HepG2 (cell line): Measurements from ENCODE around the gene RIT2. TPM values are rescaled to one million over a fixed set of nuclear protein-coding genes. Genes with fewer than 3 reads are reported as not detected.

ENCODE experiments used
- ATAC-seq: fragments of 200-7000 bp; cut with Tn5 transposase; 3 replicates; pipeline ENCODE4 v1.9.1; 2020; ENCODE audit warnings: mild to moderate bottlenecking, moderate library complexity
- BruUV-seq: library from RNA; stranded (reverse); fragments of 400-500 nt; replicated peaks from 2 replicates; lab custom pipeline; 2021; lab: Mats Ljungman, UMichigan
- CTCF ChIA-PET: fragments of 300-600 bp; formaldehyde crosslinking; extraction: SDS; loops from one replicate; lab custom pipeline; 2021; ENCODE audit warnings: low total read pairs, inconsistent platforms, low intra/inter-chr PET ratio; lab: Yijun Ruan, JAX
- POLR2A ChIA-PET: fragments of 350-600 bp; sonication (Branson Sonifier 250); formaldehyde crosslinking; loops from one replicate; lab custom pipeline; 2020; ENCODE audit warnings: antibody characterized with exemption, inconsistent platforms; lab: Yijun Ruan, JAX
- DNase-seq: peaks from one replicate; pipeline ENCODE4 v3.0.0-alpha.2; 2015; ENCODE audit warnings: low spot score
- FAIRE-seq: peaks from 3 replicates; lab custom pipeline; 2011; peaks lifted over from hg19 to GRCh38; lab: Jason Lieb, UNC
- H2AFZ ChIP-seq: one replicate; pipeline ENCODE4 v1.6.1; 2011; ENCODE audit warnings: low read length, inconsistent platforms
- H3K27ac ChIP-seq: fragments of 300-600 bp; 3 replicates; pipeline ENCODE4 v1.8.0; 2011; ENCODE audit warnings: mixed run types, mild to moderate bottlenecking, mixed read lengths, low read length, inconsistent platforms; ENCODE audit not compliant: insufficient read depth; ENCODE audit errors: extremely low read length
- H3K27me3 ChIP-seq, 2 experiments: fragments of 200-600 bp in 1 of 2; 2 replicates in 1 of 2; 3 replicates in 1 of 2; pipeline versions ENCODE4 v1.6.0 to v1.8.0; 2011; ENCODE audit warnings: low read length in 2 of 2, mild to moderate bottlenecking in 2 of 2, moderate library complexity in 2 of 2, inconsistent platforms in 1 of 2; ENCODE audit not compliant: insufficient read depth in 2 of 2, control insufficient read depth in 1 of 2
- H3K36me3 ChIP-seq, 2 experiments: fragments of 200-600 bp in 1 of 2; replicated peaks in 1 of 2; 2 replicates in 1 of 2; 3 replicates in 1 of 2; pipeline versions ENCODE4 v1.5.1 to v1.8.0; 2011; ENCODE audit warnings: low read length in 2 of 2, inconsistent platforms in 1 of 2; ENCODE audit not compliant: insufficient read depth in 2 of 2, control insufficient read depth in 1 of 2
- H3K4me1 ChIP-seq: 2 replicates; pipeline ENCODE4 v1.5.1; 2012; ENCODE audit warnings: low read length, inconsistent platforms; ENCODE audit not compliant: insufficient read depth
- H3K4me2 ChIP-seq: 2 replicates; pipeline ENCODE4 v1.6.0; 2011; ENCODE audit warnings: low read depth, low read length, inconsistent platforms
- H3K4me3 ChIP-seq, 3 experiments: fragments of 200-600 bp in 1 of 3; sonication (generic), shearing (Covaris generic) in 1 of 3; replicated peaks in 1 of 3; 2 replicates each; pipeline ENCODE4 v1.5.1; 2011 to 2016; ENCODE audit warnings: low read length in 3 of 3, inconsistent platforms in 2 of 3, low read depth in 2 of 3, mild to moderate bottlenecking in 2 of 3, control low read depth in 1 of 3, mixed read lengths in 1 of 3; ENCODE audit not compliant: insufficient read depth in 1 of 3
- H3K79me2 ChIP-seq: one replicate; pipeline ENCODE4 v1.6.1; 2011; ENCODE audit warnings: low read length, inconsistent platforms; ENCODE audit not compliant: insufficient read depth
- H3K9ac ChIP-seq: 2 replicates; pipeline ENCODE4 v1.6.0; 2011; ENCODE audit warnings: mild to moderate bottlenecking, low read depth, low read length, inconsistent platforms; ENCODE audit not compliant: insufficient read depth
- H3K9me3 ChIP-seq: 2 replicates; pipeline ENCODE4 v1.5.1; 2012; ENCODE audit warnings: mild to moderate bottlenecking, low read length
- H4K20me1 ChIP-seq: 2 replicates; pipeline ENCODE4 v1.6.0; 2011; ENCODE audit warnings: inconsistent platforms, mild to moderate bottlenecking, low read length, moderate library complexity; ENCODE audit not compliant: insufficient read depth
- JUND ChIP-seq: sonication (generic); formaldehyde crosslinking; IDR thresholded peaks from 2 replicates; pipeline ENCODE4 v1.8.0; 2022; ENCODE audit warnings: mild to moderate bottlenecking, missing genetic modification reagents
- KDM4B ChIP-seq: sonication (generic); formaldehyde crosslinking; IDR thresholded peaks from 2 replicates; pipeline ENCODE4 v1.4.0; 2020; ENCODE audit warnings: missing genetic modification reagents
- KDM6A ChIP-seq: IDR thresholded peaks from 2 replicates; pipeline ENCODE4 v1.6.1; 2016; ENCODE audit warnings: low read depth
- KLF13 ChIP-seq: sonication (generic); formaldehyde crosslinking; IDR thresholded peaks from 2 replicates; pipeline ENCODE4 v1.4.0; 2020; ENCODE audit warnings: mild to moderate bottlenecking, missing genetic modification reagents
- MTF1 ChIP-seq: sonication (generic); formaldehyde crosslinking; IDR thresholded peaks from 2 replicates; pipeline ENCODE4 v1.5.0; 2020; ENCODE audit warnings: missing genetic modification reagents
- RBM39 ChIP-seq: fragments of 200-400 bp; formaldehyde crosslinking; IDR thresholded peaks from one replicate; pipeline ENCODE4 v1.6.1; 2018; ENCODE audit warnings: antibody characterized with exemption, mild to moderate bottlenecking, low read depth, low read length; ENCODE audit not compliant: poor library complexity, severe bottlenecking
- TBX3 ChIP-seq: fragments of 450-650 bp; IDR thresholded peaks from 2 replicates; pipeline ENCODE4 v1.6.1; 2017; ENCODE audit warnings: antibody characterized with exemption, mild to moderate bottlenecking, inconsistent platforms, borderline replicate concordance
- WIZ ChIP-seq: sonication (generic); formaldehyde crosslinking; IDR thresholded peaks from 2 replicates; pipeline ENCODE4 v1.5.1; 2020; ENCODE audit warnings: mild to moderate bottlenecking, missing genetic modification reagents
- ZBTB40 ChIP-seq, 2 experiments: fragments of 450-650 bp in 1 of 2; sonication (generic) in 1 of 2; formaldehyde crosslinking in 1 of 2; IDR thresholded peaks; 2 replicates each; pipeline versions ENCODE4 v1.6.1 to v1.8.0; 2016 to 2022; ENCODE audit warnings: antibody characterized with exemption in 1 of 2, mild to moderate bottlenecking in 1 of 2, missing genetic modification reagents in 1 of 2
- ZNF136 ChIP-seq: sonication (generic); formaldehyde crosslinking; IDR thresholded peaks from 2 replicates; pipeline ENCODE4 v1.8.1; 2022; ENCODE audit warnings: low read depth, mild to moderate bottlenecking, moderate library complexity, missing genetic modification reagents
- ZNF224 ChIP-seq: sonication (generic); formaldehyde crosslinking; IDR thresholded peaks from 2 replicates; pipeline ENCODE4 v1.5.0; 2020; ENCODE audit warnings: mild to moderate bottlenecking, missing genetic modification reagents
- ZNF331 ChIP-seq: sonication (generic); formaldehyde crosslinking; IDR thresholded peaks from 2 replicates; pipeline ENCODE4 v1.4.0; 2020; ENCODE audit warnings: missing genetic modification reagents
- ZNF34 ChIP-seq: sonication (generic); formaldehyde crosslinking; IDR thresholded peaks from 2 replicates; pipeline ENCODE4 v1.4.0; 2020; ENCODE audit warnings: mild to moderate bottlenecking, missing genetic modification reagents, borderline replicate concordance
- ZNF746 ChIP-seq: sonication (generic); formaldehyde crosslinking; IDR thresholded peaks from 2 replicates; pipeline ENCODE4 v1.8.0; 2022; ENCODE audit warnings: mild to moderate bottlenecking, missing genetic modification reagents
- ZNF788 ChIP-seq: sonication (generic); formaldehyde crosslinking; IDR thresholded peaks from 2 replicates; pipeline ENCODE4 v1.5.0; 2020; ENCODE audit warnings: mild to moderate bottlenecking, missing genetic modification reagents, borderline replicate concordance
- ZNF800 ChIP-seq: sonication (generic); formaldehyde crosslinking; IDR thresholded peaks from 2 replicates; pipeline ENCODE4 v1.4.0; 2020; ENCODE audit warnings: missing genetic modification reagents
- in situ Hi-C: cut with HindIII; loops from 2 replicates; pipeline ENCODE4 v1.10.0; 2017; ENCODE audit warnings: low pct_unique_long_range_greater_than_20kb; ENCODE audit not compliant: extremely low pct_ligation_motif_present
- intact Hi-C: fragments of 100-400 bp; cut with micrococcal nuclease; formaldehyde crosslinking; loops from one replicate; pipeline ENCODE4 v1.10.0; 2022; ENCODE audit not compliant: unreplicated experiment
- polyA plus RNA-seq, 8 experiments: library from polyadenylated mRNA; depleted of rRNA in 3 of 8; stranded (reverse) in 7 of 8; unstranded in 1 of 8; fragments of >200 nt; fragmentation: Illumina TruSeq in 4 of 8; extraction: Trizol in 4 of 8; gene quantifications; 2 replicates each; pipeline versions ENCODE4 v1.2.1 to v1.2.3, GENCODE V29; 2011 to 2016; ENCODE audit warnings: low read depth in 4 of 8, missing spikeins in 1 of 8, mixed read lengths in 1 of 8; ENCODE audit not compliant: insufficient read depth in 1 of 8
- total RNA-seq, 5 experiments: library from RNA; depleted of rRNA; stranded (reverse); fragments of >200 nt; fragmentation: Illumina TruSeq; extraction: Trizol; gene quantifications; 2 replicates each; pipeline ENCODE4 v1.2.3, GENCODE V29; 2016; ENCODE audit warnings: low read depth in 1 of 5

RIT2 gene
- total and polyA plus RNA-seq, 2 of the 13 experiments (the other 11 are each of a cell fraction or from before 2014, with no cell fraction given) = not detected

- H3K36me3 ChIP-seq = no peaks in the 10 kb centered on the region
- intact Hi-C loops = no loop called here
- no TSS peak for BruUV-seq
- ATAC-seq = no peak
- in situ Hi-C loops = no loop called here
- no peaks in the 10 kb centered on the region for H4K20me1 ChIP-seq
- H3K27me3 ChIP-seq = no peaks in the 10 kb centered on the region
- no peak overlapping the region for H3K9ac ChIP-seq
- no peak for FAIRE-seq
- DNase-seq = no peak
- ChIA-PET CTCF (no interaction called here), POLR2A (no interaction called here)
- no peak overlapping the region for H2AFZ ChIP-seq
- H3K79me2 ChIP-seq = no peaks in the 10 kb centered on the region
- no peak overlapping the region for H3K4me2 ChIP-seq
- H3K9me3 ChIP-seq = no peaks in the 10 kb centered on the region
- no peak overlapping the region for H3K27ac ChIP-seq
- no peaks in the 10 kb centered on the region for H3K4me1 ChIP-seq
- no peak overlapping the region for H3K4me3 ChIP-seq
- TF ChIP-seq MTF1 (CRISPR knock-in tag) = no peak
- no peak for TF ChIP-seq JUND (CRISPR knock-in tag)
- no peak for TF ChIP-seq ZNF331
- TF ChIP-seq KDM6A (CRISPR knock-in tag) = no peak
- no peak for TF ChIP-seq ZNF224
- TF ChIP-seq WIZ (CRISPR knock-in tag) = no peak
- TF ChIP-seq ZBTB40 (IDR thresholded peaks at IDR 0.05) = no peak
- no peak for TF ChIP-seq ZBTB40 (CRISPR knock-in tag; IDR thresholded peaks at IDR 0.05)
- TF ChIP-seq ZNF800 (CRISPR knock-in tag) = no peak
- no peak for TF ChIP-seq TBX3
- TF ChIP-seq ZNF788 (CRISPR knock-in tag) = no peak
- no peak for TF ChIP-seq KLF13 (CRISPR knock-in tag)
- TF ChIP-seq RBM39 = no peak
- no peak for TF ChIP-seq KDM4B (CRISPR knock-in tag)
- no peak for TF ChIP-seq ZNF136 (CRISPR knock-in tag)
- no peak for TF ChIP-seq ZNF34 (CRISPR knock-in tag)
- no peak for TF ChIP-seq ZNF746
These were observed 34.1 kb downstream of the RIT2 start for GRCh38 chr18:43081396-43081795.
